HG03565 (cell line): Measurements from ENCODE around the gene PVR.
"Not testable (repeated sequence)": the region's sequence is repeated elsewhere in the genome, so short reads cannot be mapped to it uniquely, and the experiment has no call there.

Experiments used
- ATAC-seq: cut with Tn5 transposase; IDR thresholded peaks from one replicate; pipeline ENCODE4 v1.9.1; 2021; ENCODE audit warnings: mild to moderate bottlenecking, moderate library complexity; ENCODE audit not compliant: unreplicated experiment

The PVR gene

GRCh38 chr19:44696939-44697669, 53.4 kb downstream of the PVR start:
- no peak for ATAC-seq

- no peak for ATAC-seq
Measured at GRCh38 chr19:44697670-44698034, 53.9 kb downstream of the PVR start.

GRCh38 chr19:44698492-44699201, 54.9 kb downstream of the PVR start, which contains the start of gene CEACAM16:
TSS of gene CEACAM16 (plus strand) at chr19:44699151. CDS start at chr19:44701457, 2,306 bp downstream.
- no peak for ATAC-seq

GRCh38 chr19:44700547-44700946, 56.8 kb downstream of the PVR start:
- ATAC-seq = no peak

- no peak for ATAC-seq
Measured at GRCh38 chr19:44701228-44701627, 57.5 kb downstream of the PVR start.

- no peak for ATAC-seq
Measured at GRCh38 chr19:44702551-44703176, 59.0 kb downstream of the PVR start.

GRCh38 chr19:44703336-44704078, 59.8 kb downstream of the PVR start:
- no peak for ATAC-seq

- ATAC-seq = no peak
Measured at GRCh38 chr19:44704982-44705381, 61.3 kb downstream of the PVR start.

GRCh38 chr19:44705502-44706010, 61.8 kb downstream of the PVR start:
- ATAC-seq = no peak

GRCh38 chr19:44706506-44707236, 63.0 kb downstream of the PVR start:
- ATAC-seq = no peak

- no peak for ATAC-seq
Measured at GRCh38 chr19:44707794-44708193, 64.1 kb downstream of the PVR start.

- no peak for ATAC-seq
Measured at GRCh38 chr19:44708940-44709339, 65.2 kb downstream of the PVR start.

- not testable (repeated sequence) for ATAC-seq
Measured at GRCh38 chr19:44709434-44710266, 65.9 kb downstream of the PVR start.

GRCh38 chr19:44710483-44710882, 66.8 kb downstream of the PVR start:
- ATAC-seq = no peak

GRCh38 chr19:44712864-44713515, 69.3 kb downstream of the PVR start:
- ATAC-seq = no peak
